Right ventricle myocardium superior (tissue), 1 donor: ENCODE data around the gene FAM98B. TPM values are rescaled to one million over a fixed set of nuclear protein-coding genes. Genes with fewer than 3 reads are reported as not detected.
"Not testable (repeated sequence)": the region's sequence is repeated elsewhere in the genome, so short reads cannot be mapped to it uniquely, and the experiment has no call there.

Source experiments
- ATAC-seq: fragments of 200-7000 bp; cut with Tn5 transposase; one replicate; pipeline ENCODE4 v1.9.1; 2020; ENCODE audit warnings: mild to moderate bottlenecking; ENCODE audit not compliant: poor library complexity
- DNase-seq: peaks from one replicate; pipeline ENCODE4 v3.0.0-alpha.2; 2020
- intact Hi-C: fragments of 100-400 bp; cut with DNase I; formaldehyde crosslinking; loops from one replicate; pipeline ENCODE4 v1.11.2; 2022
- long read RNA-seq: library from polyadenylated mRNA; unstranded; transcript quantifications from one replicate; pipeline ENCODE4 v2.0.0, GENCODE V29; 2021
- total RNA-seq: library from RNA; stranded (reverse); fragmentation: NEBNext Ultra II Directional; extraction: Animal tissue kit (Norgen Biotek cat#: 25700); gene quantifications from one replicate; pipeline ENCODE4 v1.2.1, GENCODE V29; 2021
- donor health status: DM: no; HTN: yes; CAD: no; lungs with severe emphysema.

The FAM98B gene
- total RNA-seq = 16.2 TPM
- long read RNA-seq, partial matches to known transcripts = 0 of 3 reads
- long read RNA-seq, other reads (novel, unspliced or antisense) = 1 of 3 reads

- peak; percentile 99 for ATAC-seq
- intact Hi-C loops = no loop called here
- DNase-seq = peak; percentile 93
Measured at GRCh38 chr15:38453971-38454695, at the start of gene FAM98B. Gene FAM98B, plus strand, starts transcription at chr15:38454127. Its CDS starts 35 bp downstream, at chr15:38454162.

DNA sequence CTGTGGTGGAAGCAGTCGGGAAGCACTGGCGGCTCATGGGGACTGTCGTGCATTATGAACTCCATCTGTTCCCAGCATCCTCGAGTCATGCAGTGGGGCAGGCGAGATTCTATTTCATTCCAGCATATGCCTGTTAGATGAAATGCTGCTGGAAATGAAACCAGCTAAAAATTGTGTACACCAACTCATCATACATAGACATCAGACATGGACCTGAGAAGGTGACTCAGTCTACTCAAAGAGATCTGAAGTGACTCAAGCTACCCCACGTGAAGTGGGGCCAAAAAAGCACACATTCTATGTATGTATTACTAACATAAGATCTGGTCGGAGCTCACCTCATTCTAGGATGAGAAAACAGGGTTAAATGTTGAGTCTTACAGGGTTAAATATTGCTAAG is 47.5 kb upstream of the FAM98B start:
- DNase-seq (no peak), ATAC-seq (no peak)
- intact Hi-C loops = no loop called here

DNA sequence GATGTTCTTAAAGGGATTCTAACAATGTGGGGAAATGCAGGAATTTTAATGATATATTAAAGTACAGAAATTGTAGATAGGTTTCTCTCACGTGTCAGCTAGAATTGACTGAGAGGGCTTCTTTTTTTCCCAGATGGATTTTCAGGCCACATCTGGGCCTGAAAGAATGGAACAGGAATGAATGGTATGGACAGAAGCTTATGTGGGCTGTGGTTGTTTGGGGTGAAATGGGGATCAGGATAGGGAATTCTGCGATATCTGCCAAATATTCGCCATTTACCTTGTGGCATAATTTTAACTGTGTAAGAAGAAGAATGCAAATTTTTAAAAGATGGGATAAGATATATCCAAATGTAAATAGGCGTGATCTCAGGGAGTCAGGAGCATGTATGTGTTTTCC is 45.4 kb upstream of the FAM98B start:
- intact Hi-C loops = no loop called here
- no peak for DNase-seq
- ATAC-seq = no peak

DNA sequence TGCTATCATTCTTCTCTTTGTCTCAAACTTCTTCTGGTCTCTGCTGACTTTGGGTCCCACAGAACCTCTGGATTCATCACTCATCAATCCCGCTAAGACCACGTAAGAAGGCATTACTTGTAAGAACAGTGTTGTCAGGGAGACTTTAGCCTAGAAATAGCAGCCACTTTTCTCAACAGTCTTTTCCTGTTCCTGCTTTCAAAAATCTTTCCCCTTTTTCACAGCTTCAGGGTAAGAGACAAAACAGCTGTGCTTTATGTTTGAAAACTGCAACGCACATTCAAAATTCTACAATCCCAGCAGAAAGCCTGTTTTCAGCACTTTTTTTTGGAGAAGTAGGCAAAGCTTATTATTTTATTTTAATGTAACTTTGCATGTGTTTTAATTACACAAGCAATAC is 42.0 kb upstream of the FAM98B start:
- DNase-seq (no peak), ATAC-seq (peak; percentile 68)
- intact Hi-C loops = loop anchor here (10.0 kb wide), 1 partner anchor 417 kb away; no protein-coding TSS in a partner anchor

GRCh38 chr15:38412466-38412865 is 41.5 kb upstream of the FAM98B start:
- ATAC-seq (no peak), DNase-seq (no peak)
- intact Hi-C loops = loop anchor here (10.0 kb wide), 1 partner anchor 418 kb away; no protein-coding TSS in a partner anchor

GRCh38 chr15:38414357-38414756 is 39.6 kb upstream of the FAM98B start:
- peak; percentile 65 for DNase-seq
- intact Hi-C loops = loop anchor here (10.0 kb wide), 1 partner anchor 420 kb away; no protein-coding TSS in a partner anchor
- ATAC-seq = peak; percentile 94

GRCh38 chr15:38421069-38421690 is 32.7 kb upstream of the FAM98B start:
- DNase-seq (no peak), ATAC-seq (no peak)
- intact Hi-C loops = no loop called here

- intact Hi-C loops = no loop called here
- DNase-seq (no peak), ATAC-seq (no peak)
Measured at GRCh38 chr15:38424101-38424552, 29.8 kb upstream of the FAM98B start.

DNA sequence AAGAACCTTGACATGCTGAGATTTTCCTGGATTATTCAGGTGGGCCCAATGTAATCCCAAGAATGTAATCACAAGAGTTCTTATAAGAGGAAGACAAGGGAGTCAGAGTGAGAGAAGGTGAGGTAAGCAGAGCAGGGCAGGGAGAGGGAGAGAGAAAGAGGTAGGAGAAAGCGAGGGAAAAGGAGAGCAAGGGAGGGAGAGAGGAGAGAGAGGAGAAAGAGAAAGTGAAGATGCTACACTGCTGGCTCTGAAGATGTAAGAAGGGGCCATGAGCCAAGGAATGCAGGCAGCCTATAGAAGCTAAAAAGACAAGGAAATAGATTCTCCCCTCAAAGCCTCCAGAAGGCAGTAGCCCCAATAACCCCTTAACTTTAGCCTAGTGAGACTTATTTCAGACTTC is 28.7 kb upstream of the FAM98B start:
- DNase-seq (no peak), ATAC-seq (no peak)
- intact Hi-C loops = no loop called here

DNA sequence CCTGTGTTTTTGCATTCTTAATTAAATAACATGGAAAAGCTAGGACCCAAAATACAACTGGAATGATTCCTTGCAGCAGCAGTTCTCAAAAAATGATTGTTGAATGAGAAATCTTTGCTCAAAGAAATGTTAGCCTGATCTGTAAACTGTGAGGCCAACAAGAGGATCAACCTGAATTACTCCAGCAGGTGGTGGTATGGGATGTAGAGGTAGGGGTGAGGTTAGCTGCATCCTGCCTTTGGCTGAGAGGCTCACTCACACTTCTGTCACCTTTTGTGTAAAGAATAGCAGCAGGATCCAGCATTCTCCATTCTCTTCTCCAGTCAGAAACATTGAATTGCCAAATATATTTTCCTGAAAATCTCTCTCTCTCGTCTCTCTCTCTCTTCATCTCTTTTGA is 26.5 kb upstream of the FAM98B start:
- ATAC-seq (no peak), DNase-seq (no peak)
- intact Hi-C loops = no loop called here

- DNase-seq (no peak), ATAC-seq (no peak)
- intact Hi-C loops = no loop called here
Measured at GRCh38 chr15:38430106-38430760, 23.7 kb upstream of the FAM98B start.

- no peak for DNase-seq
- intact Hi-C loops = no loop called here
- no peak for ATAC-seq
Measured at GRCh38 chr15:38436993-38437392, 16.9 kb upstream of the FAM98B start.

DNA sequence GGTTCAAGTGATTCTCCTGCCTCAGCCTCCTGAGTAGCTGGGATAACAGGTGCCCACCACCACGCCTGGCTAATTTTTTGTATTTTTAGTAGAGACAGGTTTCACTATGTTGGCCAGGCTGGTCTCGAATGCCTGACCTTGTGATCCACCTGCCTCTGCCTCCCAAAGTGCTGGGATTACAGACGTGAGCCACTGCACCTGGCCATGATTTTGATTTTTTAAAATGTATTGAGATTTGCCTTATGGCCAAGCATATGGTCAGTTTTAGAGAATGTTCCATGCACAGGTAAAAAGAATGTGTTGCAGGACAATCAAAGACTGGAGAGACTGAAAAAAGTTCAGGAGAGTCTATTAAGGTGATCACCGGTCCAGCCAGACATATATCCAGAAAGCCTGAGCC is 16.3 kb upstream of the FAM98B start:
- intact Hi-C loops = not testable (repeated sequence)

DNA sequence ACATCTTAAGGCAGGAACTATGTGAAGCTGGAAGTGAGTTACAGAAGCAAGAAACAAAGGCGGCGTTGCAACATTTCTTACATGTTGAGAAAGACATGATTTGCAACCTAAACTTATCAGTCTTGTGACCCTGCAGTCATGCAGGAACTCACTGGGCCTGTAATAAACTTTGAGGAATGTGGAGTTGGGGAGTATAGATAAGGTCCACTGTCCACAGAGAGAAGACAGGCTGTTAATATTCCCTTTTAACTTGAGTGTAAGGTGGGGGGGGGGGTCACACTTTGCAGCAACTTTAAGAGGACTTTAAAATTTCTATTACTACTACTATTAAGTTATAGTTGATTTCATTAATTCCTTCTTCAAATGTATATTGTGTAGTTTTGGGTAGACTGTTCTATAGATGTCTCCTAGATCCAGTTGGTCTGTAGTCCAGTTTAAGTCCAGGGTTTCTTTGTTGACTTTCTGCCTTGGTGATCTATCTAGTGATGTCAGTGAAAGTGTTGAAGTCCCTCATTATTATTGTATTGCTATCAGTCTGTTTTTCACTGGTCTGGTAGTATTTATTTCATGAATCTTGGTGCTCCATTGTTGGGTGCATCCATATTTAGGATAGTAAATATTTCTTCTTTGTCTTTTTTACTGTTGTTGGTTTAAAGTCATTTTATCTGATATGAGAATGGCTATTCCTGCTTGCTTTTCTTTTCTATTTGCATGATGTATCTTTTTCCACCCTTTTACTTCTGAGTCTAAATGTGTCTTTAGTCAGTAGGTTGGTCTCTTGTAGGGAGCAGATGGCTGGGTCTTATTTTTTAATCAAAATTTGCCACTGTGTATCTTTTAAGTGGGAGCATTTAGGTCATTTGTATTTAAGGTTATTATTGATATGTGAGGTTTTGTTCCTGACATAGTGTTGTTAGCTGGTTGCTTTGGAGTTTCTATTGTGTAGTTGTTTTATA is 15.6 kb upstream of the FAM98B start:
- ATAC-seq (no peak), DNase-seq (no peak)
- intact Hi-C loops = no loop called here

More for the DNA sequence above, 16.3 kb upstream of the FAM98B start:
- ATAC-seq, DNase-seq: not testable (repeated sequence)

DNA sequence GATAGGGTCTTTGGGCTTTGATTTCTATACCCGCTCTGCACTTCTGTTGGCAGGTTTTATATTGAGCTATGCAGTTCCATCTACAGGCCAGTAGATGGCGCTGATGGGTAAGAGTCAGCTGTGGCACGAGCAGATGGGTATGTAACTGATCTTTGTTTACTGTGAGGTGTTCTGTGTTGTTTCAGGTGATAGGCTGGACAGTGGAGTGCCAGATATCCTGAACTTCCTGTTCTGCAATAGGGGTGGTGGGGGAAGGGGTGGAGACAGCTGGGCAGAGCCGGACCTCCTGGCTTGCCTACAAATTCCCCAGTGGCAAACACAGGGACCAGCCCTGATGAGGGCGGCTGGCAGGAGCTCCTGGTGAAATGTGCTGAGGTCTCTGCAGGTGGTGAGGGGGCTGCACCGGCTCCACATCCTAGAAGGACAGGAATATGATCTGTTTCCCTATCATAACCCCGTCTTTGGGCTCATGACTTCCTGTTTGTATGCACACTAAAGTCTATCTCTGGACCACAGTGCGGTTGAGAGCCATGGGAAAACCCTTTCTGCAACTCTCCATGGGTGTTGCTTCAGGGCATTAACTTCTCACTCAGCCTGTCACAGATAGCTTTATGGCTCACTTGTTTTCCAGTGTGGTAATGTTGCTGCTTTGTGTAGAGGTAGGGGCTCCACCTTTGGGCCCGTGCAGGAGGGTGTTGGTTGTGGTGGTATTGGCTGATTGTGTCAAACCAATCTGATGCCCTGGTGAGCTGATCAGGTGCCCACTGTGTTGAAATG is 13.4 kb upstream of the FAM98B start:
- intact Hi-C loops = loop anchor here (5.0 kb wide), 1 partner anchor 247 kb away; no protein-coding TSS in a partner anchor
- no peak for DNase-seq
- ATAC-seq = peak; percentile 84

DNA sequence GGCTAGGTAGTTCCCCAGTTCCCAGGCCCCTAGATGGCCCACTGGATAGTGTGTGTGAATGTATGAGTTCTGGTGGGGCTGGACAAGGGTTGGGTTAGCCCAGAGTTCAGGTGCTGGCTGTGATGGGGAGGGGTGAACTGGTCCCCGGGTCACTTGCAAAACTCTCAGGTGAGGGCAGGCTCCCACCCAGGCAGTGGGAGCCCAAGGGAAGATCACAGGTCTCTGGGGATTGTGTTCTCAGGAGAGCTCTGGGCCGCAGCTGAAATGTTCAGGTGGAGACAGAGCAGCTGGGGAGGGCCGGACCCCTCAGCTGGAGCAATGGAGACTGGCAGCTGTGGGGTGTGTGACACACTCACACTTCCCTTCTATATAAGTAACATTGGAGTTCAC is 12.8 kb upstream of the FAM98B start:
- intact Hi-C loops = loop anchor here (5.0 kb wide), 1 partner anchor 246 kb away; no protein-coding TSS in a partner anchor
- no peak for ATAC-seq
- no peak for DNase-seq

- DNase-seq = no peak
- ATAC-seq = no peak
- intact Hi-C loops = no loop called here
Measured at GRCh38 chr15:38454696-38455090, 766 bp downstream of the FAM98B start.

GRCh38 chr15:38455092-38455491 is 1.2 kb downstream of the FAM98B start:
- intact Hi-C loops = no loop called here
- ATAC-seq = no peak
- no peak for DNase-seq
